ENCODE results near the gene PALLD.
"Not testable (repeated sequence)": the region's sequence is repeated elsewhere in the genome, so short reads cannot be mapped to it uniquely, and the experiment has no call there.

PALLD gene

GRCh38 chr4:168804146-168804545 lies 307.3 kb downstream of the PALLD start:
- DNase-seq, result no peak

GRCh38 chr4:168805341-168805740 lies 308.5 kb downstream of the PALLD start:
- no peak for DNase-seq

GRCh38 chr4:168806247-168806646 lies 309.4 kb downstream of the PALLD start:
- not testable (repeated sequence) for DNase-seq

GRCh38 chr4:168811207-168811606 lies 314.4 kb downstream of the PALLD start:
- DNase-seq, result no peak

- DNase-seq, result no peak
Measured at GRCh38 chr4:168811786-168812651, 315.2 kb downstream of the PALLD start.

- no peak for DNase-seq
Measured at GRCh38 chr4:168812806-168813205, 316.0 kb downstream of the PALLD start.

- DNase-seq, result no peak
Measured at GRCh38 chr4:168813890-168814289, 317.0 kb downstream of the PALLD start.

GRCh38 chr4:168815379-168816345 lies 318.8 kb downstream of the PALLD start:
- DNase-seq, result no peak

GRCh38 chr4:168817370-168817769 lies 320.5 kb downstream of the PALLD start:
- DNase-seq, result no peak

GRCh38 chr4:168822481-168822880 lies 325.6 kb downstream of the PALLD start:
- no peak for DNase-seq

GRCh38 chr4:168825975-168826374 lies 329.1 kb downstream of the PALLD start:
- no peak for DNase-seq

- no peak for DNase-seq
Measured at GRCh38 chr4:168826620-168827019, 329.8 kb downstream of the PALLD start.

- no peak for DNase-seq
Measured at GRCh38 chr4:168830777-168831512, 334.1 kb downstream of the PALLD start.

GRCh38 chr4:168831585-168831918 lies 334.7 kb downstream of the PALLD start:
- no peak for DNase-seq

GRCh38 chr4:168831919-168832762 lies 335.3 kb downstream of the PALLD start:
- DNase-seq, result peak; percentile 57

- no peak for DNase-seq
Measured at GRCh38 chr4:168832763-168833575, 336.1 kb downstream of the PALLD start.

GRCh38 chr4:168833881-168834280 lies 337.0 kb downstream of the PALLD start:
- DNase-seq, result no peak

GRCh38 chr4:168835880-168836454 lies 339.1 kb downstream of the PALLD start:
- DNase-seq, result no peak

GRCh38 chr4:168836490-168836889 lies 339.6 kb downstream of the PALLD start:
- DNase-seq, result no peak

- DNase-seq, result no peak
Measured at GRCh38 chr4:168837922-168838321, 341.1 kb downstream of the PALLD start.

Measured in NCI-H1105 (cell line).